AG04449 (cell line): ENCODE measurements around the gene HTR2A.

Experiments
- CTCF ChIA-PET: fragments of 350-600 bp; formaldehyde crosslinking; extraction: SDS; loops from one replicate; lab custom pipeline; 2021; ENCODE audit warnings: antibody characterized with exemption; lab: Yijun Ruan, JAX
- POLR2A ChIA-PET: fragments of 400-600, 350-600 bp; formaldehyde crosslinking; extraction: SDS; loops from one replicate; lab custom pipeline; 2020; ENCODE audit warnings: antibody characterized with exemption, inconsistent platforms; lab: Yijun Ruan, JAX
- DNase-seq: peaks from one replicate; pipeline ENCODE4 v3.0.0-alpha.2; 2010; ENCODE audit warnings: low read depth, low spot score
- H3K4me3 ChIP-seq: 2 replicates; pipeline ENCODE4 v1.5.1; 2011; ENCODE audit warnings: low read depth, mild to moderate bottlenecking, control low read depth, low read length
- CTCF ChIP-seq: IDR thresholded peaks from one replicate; pipeline ENCODE4 v1.5.1; 2011; ENCODE audit warnings: mild to moderate bottlenecking, moderate library complexity, low read length, control low read depth, inconsistent platforms; ENCODE audit not compliant: insufficient read depth; ENCODE audit errors: missing control alignments

The HTR2A gene

DNA sequence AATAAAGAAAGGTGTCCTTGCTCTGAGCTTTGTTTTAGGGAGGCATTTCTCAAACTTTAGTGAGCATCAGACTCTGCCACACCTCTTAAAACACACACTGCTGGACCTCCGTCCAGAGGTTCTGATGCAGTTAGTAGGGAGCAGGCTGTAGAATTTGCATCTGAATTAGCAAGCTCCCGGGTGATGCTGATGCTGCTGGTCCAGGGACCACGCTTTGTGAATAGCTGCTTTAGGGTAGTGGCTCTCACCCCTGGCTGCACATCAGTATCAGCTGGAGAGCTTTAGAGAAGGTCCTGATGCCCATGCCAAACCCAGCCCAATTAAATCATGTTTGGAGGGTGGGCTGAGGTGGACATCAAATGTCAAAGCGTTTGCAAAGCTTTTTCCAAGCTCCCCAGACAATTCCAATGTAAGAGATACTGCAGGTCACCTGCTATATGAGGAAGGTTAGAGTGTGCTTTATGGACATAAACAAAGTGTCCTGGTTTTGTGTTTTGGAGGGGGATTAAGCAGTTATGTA is 3.6 kb downstream of the HTR2A start:
- POLR2A ChIA-PET = no interaction called here
- peak overlapping the region; percentile 77 for H3K4me3 ChIP-seq
- TF ChIP-seq CTCF = no peak

GRCh38 chr13:46885018-46885417 is 11.8 kb downstream of the HTR2A start:
- CTCF ChIA-PET = interaction anchor here (2.1 kb wide), 1 partner anchor 10 kb away, joined by 8 read pairs; no protein-coding TSS in a partner anchor
- no peak for DNase-seq
- POLR2A ChIA-PET = no interaction called here
- no peak for TF ChIP-seq CTCF
- no peak overlapping the region for H3K4me3 ChIP-seq

More for the DNA sequence above, 3.6 kb downstream of the HTR2A start:
- DNase-seq = no peak
- CTCF ChIA-PET = interaction anchor here (0.7 to 5.3 kb wide), 36 partner anchors 9 to 1104 kb away, joined by 3 to 42 read pairs (median 6); no protein-coding TSS in a partner anchor

- no peak for DNase-seq
- POLR2A ChIA-PET = no interaction called here
- no peak for TF ChIP-seq CTCF
- H3K4me3 ChIP-seq = no peak overlapping the region
- CTCF ChIA-PET = interaction anchor here (2.4 kb wide), 1 partner anchor 9 kb away, joined by 30 read pairs; no protein-coding TSS in a partner anchor
These were observed 12.3 kb downstream of the HTR2A start for GRCh38 chr13:46884531-46884930.

- no peak overlapping the region for H3K4me3 ChIP-seq
- no peak for TF ChIP-seq CTCF
- CTCF ChIA-PET = no interaction called here
- DNase-seq = no peak
- POLR2A ChIA-PET = no interaction called here
These were observed 15.2 kb downstream of the HTR2A start for GRCh38 chr13:46881621-46882020.

DNA sequence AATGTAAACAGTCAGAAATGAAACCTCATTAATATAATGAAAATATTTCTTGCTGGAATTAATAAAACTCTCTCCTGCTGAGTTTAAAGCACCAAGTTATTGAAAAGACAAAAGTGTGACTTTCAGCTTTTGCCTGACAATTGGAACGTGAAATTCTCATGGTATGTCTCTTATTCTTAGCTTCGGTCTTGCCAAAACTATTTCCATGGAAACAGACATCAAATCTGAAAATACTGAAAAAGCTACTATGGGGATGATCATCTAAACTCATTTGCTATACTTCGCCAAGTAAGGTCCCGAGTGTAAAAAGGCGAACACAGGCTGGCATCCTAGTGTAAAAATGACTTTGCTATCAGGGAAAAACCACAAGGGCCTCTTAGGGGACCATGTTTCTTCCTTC is 22.8 kb downstream of the HTR2A start:
- CTCF ChIA-PET = interaction anchor here (2.2 kb wide), 1 partner anchor 20 kb away, joined by 15 read pairs; no protein-coding TSS in a partner anchor
- H3K4me3 ChIP-seq = no peak overlapping the region
- POLR2A ChIA-PET = no interaction called here
- TF ChIP-seq CTCF = no peak
- no peak for DNase-seq

- no peak for TF ChIP-seq CTCF
- ChIA-PET CTCF (interaction anchor here (1.0 to 1.6 kb wide), 3 partner anchors 14 to 61 kb away, joined by 3 to 11 read pairs (median 3); no protein-coding TSS in a partner anchor), POLR2A (no interaction called here)
- H3K4me3 ChIP-seq = no peak overlapping the region
- no peak for DNase-seq
These were observed 25.3 kb downstream of the HTR2A start for GRCh38 chr13:46871557-46871956.
